Esophagus (tissue), 2 donors: ENCODE measurements around the gene STX10. TPM values are rescaled to one million over a fixed set of nuclear protein-coding genes. Genes with fewer than 3 reads are reported as not detected.

Experiments used
- H3K27ac ChIP-seq, 2 donors: one replicate each; pipeline ENCODE4 v1.5.1; 2013; ENCODE audit warnings: low read depth in 2 of 2, mild to moderate bottlenecking in 2 of 2, inconsistent platforms in 1 of 2, low read length in 1 of 2, moderate library complexity in 1 of 2
- H3K27me3 ChIP-seq, 2 donors: one replicate each; pipeline ENCODE4 v1.6.1; 2013; ENCODE audit warnings: low read length in 2 of 2, control low read depth in 1 of 2, mild to moderate bottlenecking in 1 of 2; ENCODE audit not compliant: insufficient read depth in 2 of 2, control insufficient read depth in 1 of 2
- H3K36me3 ChIP-seq, 2 donors: one replicate each; pipeline ENCODE4 v1.6.1; 2013; ENCODE audit warnings: low read length in 1 of 2; ENCODE audit not compliant: control insufficient read depth in 2 of 2, insufficient read depth in 2 of 2
- H3K4me1 ChIP-seq, 2 donors: one replicate each; pipeline ENCODE4 v1.6.1; 2013; ENCODE audit warnings: low read length in 1 of 2; ENCODE audit not compliant: control insufficient read depth in 2 of 2, insufficient read depth in 2 of 2
- H3K4me3 ChIP-seq, 2 donors: one replicate each; pipeline ENCODE4 v1.5.1; 2013; ENCODE audit warnings: low read length in 2 of 2, mild to moderate bottlenecking in 2 of 2, low read depth in 1 of 2, moderate library complexity in 1 of 2
- H3K9me3 ChIP-seq, 2 donors: one replicate each; pipeline ENCODE4 v1.6.1; 2013; ENCODE audit warnings: mild to moderate bottlenecking in 2 of 2, low read depth in 1 of 2, low read length in 1 of 2, moderate library complexity in 1 of 2; ENCODE audit not compliant: control insufficient read depth in 2 of 2, insufficient read depth in 1 of 2
- WGBS, 2 donors: extraction: QIAGEN DNeasy Blood & Tissue Kit; methylation state at CpG; one replicate each; pipeline ENCODE4 v1.1.7; 2013; 5-methylcytosine and 5-hydroxymethylcytosine counted together
- polyA plus RNA-seq, 2 donors: library from polyadenylated mRNA; stranded (reverse); fragments of 200-250 nt; gene quantifications; one replicate each; pipeline ENCODE4 v1.2.3, GENCODE V29; 2013
- donor health status: healthy with polysubstance abuse.
- donor health status: Bipolar disorder and iron deficiency.

Gene STX10
- polyA plus RNA-seq, 2 donors = 75.1 to 76.0 TPM

- Histone ChIP-seq H3K27me3 (no peaks in the 10 kb centered on the region), H3K27ac (no peak overlapping the region), H3K9me3 (no peaks in the 10 kb centered on the region), H3K4me3 (peak overlapping the region in 1 of 2 donors; percentile 3), H3K36me3 (peaks cover 3 to 13% of the 10 kb centered on the region in 2 donors), H3K4me1 (peaks cover 0 to 11% of the 10 kb centered on the region in 2 donors)
- 65 to 69% methylated on average over 16 of the region's 16 CpGs for WGBS, 2 donors
Observed at GRCh38 chr19:13146763-13147563, 3.2 kb downstream of the STX10 start.

GRCh38 chr19:13139633-13140311 is 10.4 kb downstream of the STX10 start:
- Histone ChIP-seq H3K4me1 (peaks cover 0 to 7% of the 10 kb centered on the region in 2 donors), H3K9me3 (no peaks in the 10 kb centered on the region), H3K27ac (no peak overlapping the region), H3K4me3 (no peak overlapping the region), H3K27me3 (no peaks in the 10 kb centered on the region), H3K36me3 (peaks cover 10 to 49% of the 10 kb centered on the region in 2 donors)
- 76% methylated on average over 10 to 11 of the region's 11 CpGs for whole genome bisulfite sequencing, 2 donors

GRCh38 chr19:13138916-13139198 is 11.3 kb downstream of the STX10 start:
- 70 to 77% methylated on average over 10 of the region's 10 CpGs for WGBS, 2 donors
- Histone ChIP-seq H3K9me3 (no peaks in the 10 kb centered on the region), H3K36me3 (peaks cover 7 to 40% of the 10 kb centered on the region in 2 donors), H3K27me3 (no peaks in the 10 kb centered on the region), H3K4me3 (no peak overlapping the region), H3K27ac (no peak overlapping the region), H3K4me1 (peaks cover 0 to 4% of the 10 kb centered on the region in 2 donors)

GRCh38 chr19:13138171-13138915 is 11.8 kb downstream of the STX10 start:
- peaks cover 7 to 39% of the 10 kb centered on the region in 2 donors for H3K36me3 ChIP-seq
- no peak overlapping the region for H3K4me3 ChIP-seq
- H3K27me3 ChIP-seq = no peaks in the 10 kb centered on the region
- 85 to 90% methylated on average over 40 of the region's 40 CpGs for WGBS, 2 donors
- no peaks in the 10 kb centered on the region for H3K9me3 ChIP-seq
- H3K4me1 ChIP-seq = peaks cover 0 to 4% of the 10 kb centered on the region in 2 donors
- H3K27ac ChIP-seq = no peak overlapping the region

- Histone ChIP-seq H3K9me3 (no peaks in the 10 kb centered on the region), H3K4me1 (no peaks in the 10 kb centered on the region), H3K4me3 (no peak overlapping the region), H3K27me3 (no peaks in the 10 kb centered on the region), H3K36me3 (peaks cover 7 to 39% of the 10 kb centered on the region in 2 donors), H3K27ac (no peak overlapping the region)
- WGBS, 2 donors = 91 to 92% methylated on average over 28 of the region's 28 CpGs
Observed at GRCh38 chr19:13137290-13137794, 12.8 kb downstream of the STX10 start.

- H3K4me3 ChIP-seq = no peak overlapping the region
- H3K9me3 ChIP-seq = no peaks in the 10 kb centered on the region
- WGBS, 2 donors = 93 to 94% methylated on average over 59 to 60 of the region's 60 CpGs
- peaks cover 7 to 41% of the 10 kb centered on the region in 2 donors for H3K36me3 ChIP-seq
- H3K27me3 ChIP-seq = no peaks in the 10 kb centered on the region
- no peaks in the 10 kb centered on the region for H3K4me1 ChIP-seq
- no peak overlapping the region for H3K27ac ChIP-seq
Observed at GRCh38 chr19:13135068-13136062, 14.8 kb downstream of the STX10 start.

- H3K4me1 ChIP-seq = no peaks in the 10 kb centered on the region
- H3K4me3 ChIP-seq = no peak overlapping the region
- H3K36me3 ChIP-seq = peaks cover 7 to 41% of the 10 kb centered on the region in 2 donors
- no peaks in the 10 kb centered on the region for H3K27me3 ChIP-seq
- WGBS, 2 donors = 94% methylated on average over 3 of the region's 3 CpGs
- no peaks in the 10 kb centered on the region for H3K9me3 ChIP-seq
- no peak overlapping the region for H3K27ac ChIP-seq
Observed at GRCh38 chr19:13134626-13135025, 15.5 kb downstream of the STX10 start.

GRCh38 chr19:13133241-13133870 is 16.8 kb downstream of the STX10 start:
- no peak overlapping the region for H3K27ac ChIP-seq
- no peaks in the 10 kb centered on the region for H3K27me3 ChIP-seq
- H3K4me3 ChIP-seq = no peak overlapping the region
- H3K36me3 ChIP-seq = peaks cover 7 to 35% of the 10 kb centered on the region in 2 donors
- WGBS, 2 donors = 70 to 72% methylated on average over 12 of the region's 12 CpGs
- H3K4me1 ChIP-seq = peaks cover 0 to 2% of the 10 kb centered on the region in 2 donors
- no peaks in the 10 kb centered on the region for H3K9me3 ChIP-seq
